Astrocyte (in vitro differentiated cells and primary cell): Measurements from ENCODE around the gene FRMPD2.

Source experiments
- CTCF ChIP-seq: IDR thresholded peaks from 2 replicates; pipeline ENCODE4 v1.5.1; 2011; ENCODE audit warnings: low read depth, mild to moderate bottlenecking, inconsistent platforms, low read length, moderate library complexity; ENCODE audit not compliant: insufficient read depth
- EZH2 ChIP-seq: IDR thresholded peaks from 2 replicates; pipeline ENCODE4 v1.6.1; 2012; ENCODE audit warnings: mild to moderate bottlenecking, low read length, inconsistent platforms; ENCODE audit not compliant: insufficient read depth

DNA sequence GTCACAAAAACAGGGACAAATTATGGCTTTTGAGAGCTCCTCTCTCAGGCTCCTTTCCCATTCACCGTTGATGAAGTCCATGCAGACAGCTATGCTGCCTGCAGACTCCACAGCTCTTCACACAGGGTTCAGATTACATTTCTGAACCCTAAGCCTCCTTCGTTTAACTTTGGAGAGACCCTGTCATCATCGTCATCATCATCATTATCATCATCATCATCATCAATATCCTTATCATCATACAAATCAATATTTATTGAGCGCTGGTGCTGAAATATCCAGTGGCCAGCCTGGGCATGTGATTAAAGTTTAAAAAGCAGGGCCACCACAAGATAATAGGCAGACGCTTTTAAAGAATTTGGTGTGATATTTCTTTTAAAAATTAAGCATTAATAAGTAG, 66.6 kb downstream of the FRMPD2 start:
- TF ChIP-seq CTCF = no peak
- TF ChIP-seq EZH2 = no peak
